HG02938 (cell line): ENCODE measurements around the gene ATOH8.

Experiments used
- ATAC-seq: cut with Tn5 transposase; IDR thresholded peaks from one replicate; pipeline ENCODE4 v1.9.1; 2021; ENCODE audit warnings: mild to moderate bottlenecking, moderate library complexity; ENCODE audit not compliant: unreplicated experiment

The ATOH8 gene

GRCh38 chr2:85799215-85799956 is 45.6 kb downstream of the ATOH8 start:
- ATAC-seq: no peak

GRCh38 chr2:85800586-85800985 is 46.8 kb downstream of the ATOH8 start:
- ATAC-seq: no peak

- ATAC-seq: no peak
Observed at GRCh38 chr2:85801871-85802270, 48.1 kb downstream of the ATOH8 start.

- ATAC-seq: no peak
Observed at GRCh38 chr2:85802354-85803103, 48.7 kb downstream of the ATOH8 start.

GRCh38 chr2:85803704-85804425 is 50.1 kb downstream of the ATOH8 start:
- no peak for ATAC-seq

GRCh38 chr2:85804583-85804982 is 50.8 kb downstream of the ATOH8 start:
- no peak for ATAC-seq

GRCh38 chr2:85806358-85807118 is 52.7 kb downstream of the ATOH8 start:
- no peak for ATAC-seq

- no peak for ATAC-seq
Observed at GRCh38 chr2:85807756-85808155, 54.0 kb downstream of the ATOH8 start.

GRCh38 chr2:85810371-85811179 is 56.8 kb downstream of the ATOH8 start:
- ATAC-seq: no peak

- no peak for ATAC-seq
Observed at GRCh38 chr2:85811180-85812093, 57.6 kb downstream of the ATOH8 start.

- no peak for ATAC-seq
Observed at GRCh38 chr2:85812094-85812735, 58.4 kb downstream of the ATOH8 start.

- ATAC-seq: no peak
Observed at GRCh38 chr2:85813211-85813981, 59.6 kb downstream of the ATOH8 start.

- peak; percentile 54 for ATAC-seq
Observed at GRCh38 chr2:85813982-85814801, 60.4 kb downstream of the ATOH8 start.

GRCh38 chr2:85814802-85815550 is 61.2 kb downstream of the ATOH8 start:
- ATAC-seq: no peak

- no peak for ATAC-seq
Observed at GRCh38 chr2:85819811-85820510, 66.2 kb downstream of the ATOH8 start.

- no peak for ATAC-seq
Observed at GRCh38 chr2:85822766-85823165, 69.0 kb downstream of the ATOH8 start.
